Mesenchymal stem cell (in vitro differentiated cells and primary cell): ENCODE results near the gene NMU.

Experiments
- DNase-seq: peaks from one replicate; pipeline ENCODE4 v3.0.0-alpha.2; 2013
- H2AFZ ChIP-seq: one replicate; pipeline ENCODE4 v1.6.1; 2013; ENCODE audit warnings: low read depth, mild to moderate bottlenecking, control low read depth, inconsistent platforms, low read length, moderate library complexity
- H2AK5ac ChIP-seq: 2 replicates; pipeline ENCODE4 v1.6.1; 2013; ENCODE audit warnings: low read length, moderate library complexity, mild to moderate bottlenecking, inconsistent platforms; ENCODE audit not compliant: severe bottlenecking
- H2BK120ac ChIP-seq: one replicate; pipeline ENCODE4 v1.6.1; 2013; ENCODE audit warnings: low read depth, mild to moderate bottlenecking, inconsistent platforms, low read length, moderate library complexity
- H2BK12ac ChIP-seq, 2 experiments: one replicate each; pipeline ENCODE4 v1.6.1; 2013; ENCODE audit warnings: inconsistent platforms in 2 of 2, low read length in 2 of 2, mild to moderate bottlenecking in 2 of 2, moderate library complexity in 2 of 2, control low read depth in 1 of 2
- H2BK15ac ChIP-seq: one replicate; pipeline ENCODE4 v1.6.1; 2013; ENCODE audit warnings: mild to moderate bottlenecking, low read depth, inconsistent platforms; ENCODE audit not compliant: poor library complexity, severe bottlenecking
- H2BK5ac ChIP-seq: 2 replicates; pipeline ENCODE4 v1.6.1; 2013; ENCODE audit warnings: low read depth, mild to moderate bottlenecking, low read length, control low read depth, inconsistent platforms; ENCODE audit not compliant: poor library complexity, severe bottlenecking
- H3K14ac ChIP-seq, 2 experiments: one replicate each; pipeline ENCODE4 v1.6.1; 2013; ENCODE audit warnings: inconsistent platforms in 2 of 2, low read length in 2 of 2, control low read depth in 1 of 2, mild to moderate bottlenecking in 1 of 2, moderate library complexity in 1 of 2
- H3K18ac ChIP-seq, 2 experiments: one replicate each; pipeline ENCODE4 v1.6.1; 2013; ENCODE audit warnings: inconsistent platforms in 2 of 2, low read length in 2 of 2, control low read depth in 1 of 2, low read depth in 1 of 2, mild to moderate bottlenecking in 1 of 2
- H3K23ac ChIP-seq, 2 experiments: one replicate each; pipeline ENCODE4 v1.6.1; 2013; ENCODE audit warnings: inconsistent platforms in 2 of 2, low read length in 2 of 2, mild to moderate bottlenecking in 2 of 2, moderate library complexity in 2 of 2, control low read depth in 1 of 2
- H3K27ac ChIP-seq: 2 replicates; pipeline ENCODE4 v1.5.1; 2013; ENCODE audit warnings: mild to moderate bottlenecking, moderate library complexity, low read length, control low read depth, inconsistent platforms; ENCODE audit not compliant: poor library complexity, severe bottlenecking
- H3K27me3 ChIP-seq, 2 experiments: 2 replicates each; pipeline versions ENCODE4 v1.6.1 to v1.7.0; 2013; ENCODE audit warnings: low read length in 2 of 2, mild to moderate bottlenecking in 2 of 2, moderate library complexity in 2 of 2, control low read depth in 1 of 2, inconsistent platforms in 1 of 2; ENCODE audit not compliant: control insufficient read depth in 1 of 2, insufficient read depth in 1 of 2
- H3K36me3 ChIP-seq, 2 experiments: 2 replicates each; pipeline versions ENCODE4 v1.6.1 to v1.7.0; 2013; ENCODE audit warnings: low read length in 2 of 2, control low read depth in 1 of 2, inconsistent platforms in 1 of 2, low read depth in 1 of 2, mild to moderate bottlenecking in 1 of 2; ENCODE audit not compliant: insufficient read depth in 2 of 2, control insufficient read depth in 1 of 2
- H3K4ac ChIP-seq, 2 experiments: one replicate each; pipeline ENCODE4 v1.6.1; 2013; ENCODE audit warnings: inconsistent platforms in 2 of 2, low read length in 2 of 2, mild to moderate bottlenecking in 2 of 2, moderate library complexity in 2 of 2, control low read depth in 1 of 2, low read depth in 1 of 2
- H3K4me1 ChIP-seq: 2 replicates; pipeline ENCODE4 v1.6.1; 2013; ENCODE audit warnings: low read depth, low read length, control low read depth; ENCODE audit not compliant: control insufficient read depth, insufficient read depth
- H3K4me2 ChIP-seq: 2 replicates; pipeline ENCODE4 v1.6.1; 2013; ENCODE audit warnings: low read length, mild to moderate bottlenecking, inconsistent platforms; ENCODE audit not compliant: poor library complexity, severe bottlenecking
- H3K4me3 ChIP-seq, 2 experiments: 2 replicates each; pipeline versions ENCODE4 v1.5.1 to v1.7.0; 2013; ENCODE audit warnings: low read length in 2 of 2, mild to moderate bottlenecking in 2 of 2, control low read depth in 1 of 2, low read depth in 1 of 2; ENCODE audit not compliant: insufficient read depth in 1 of 2
- H3K79me1 ChIP-seq: replicated peaks from 2 replicates; pipeline ENCODE4 v1.6.1; 2013; ENCODE audit warnings: mild to moderate bottlenecking, control low read depth, low read length, inconsistent platforms; ENCODE audit not compliant: poor library complexity, severe bottlenecking
- H3K9ac ChIP-seq: 2 replicates; pipeline ENCODE4 v1.7.0; 2013; ENCODE audit warnings: mild to moderate bottlenecking, low read length, moderate library complexity
- H3K9me3 ChIP-seq: 2 replicates; pipeline ENCODE4 v1.7.0; 2013; ENCODE audit warnings: mild to moderate bottlenecking, low read length; ENCODE audit not compliant: control insufficient read depth
- H4K8ac ChIP-seq: one replicate; pipeline ENCODE4 v1.6.1; 2013; ENCODE audit warnings: inconsistent platforms, mild to moderate bottlenecking, low read length, moderate library complexity
- H4K91ac ChIP-seq: one replicate; pipeline ENCODE4 v1.6.1; 2013; ENCODE audit warnings: mild to moderate bottlenecking, low read length, inconsistent platforms
- WGBS: methylation state at CpG from one replicate; pipeline ENCODE4 v1.1.7; 2013; ENCODE audit warnings: mixed read lengths; 5-methylcytosine and 5-hydroxymethylcytosine counted together

Gene NMU

DNA sequence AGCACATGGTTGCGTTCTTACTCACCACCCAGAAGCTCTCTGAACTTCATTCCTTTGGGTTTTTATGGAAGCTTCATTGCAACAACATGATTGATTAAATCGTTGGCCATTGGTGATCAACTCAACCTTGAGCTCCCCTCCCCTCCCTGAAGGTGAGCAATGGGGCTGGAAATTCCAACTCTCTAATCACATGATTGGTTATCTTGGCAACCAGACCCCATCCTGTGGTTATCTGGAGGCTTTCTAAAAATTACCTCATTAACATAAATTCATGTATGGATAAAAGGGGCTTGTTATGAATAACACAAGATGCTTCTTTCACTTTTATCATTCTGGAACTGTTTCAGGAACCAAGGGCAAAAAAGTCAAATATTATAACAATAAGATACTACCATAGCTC, 34.6 kb upstream of the NMU start:
- no peak overlapping the region for H4K8ac ChIP-seq
- no peak overlapping the region for H3K4me2 ChIP-seq
- H3K18ac ChIP-seq: no peak overlapping the region
- H3K79me1 ChIP-seq: no peaks in the 10 kb centered on the region
- H3K4ac ChIP-seq: no peak overlapping the region
- no peak overlapping the region for H3K4me3 ChIP-seq
- no peak overlapping the region for H3K14ac ChIP-seq
- no peak overlapping the region for H2BK120ac ChIP-seq
- H3K4me1 ChIP-seq: peaks cover 2% of the 10 kb centered on the region
- H2BK15ac ChIP-seq: no peak overlapping the region
- no peak overlapping the region for H4K91ac ChIP-seq
- 81% methylated on average over 2 of the region's 2 CpGs for WGBS
- H2BK5ac ChIP-seq: no peak overlapping the region
- H2AK5ac ChIP-seq: no peak overlapping the region
- H2AFZ ChIP-seq: no peak overlapping the region
- DNase-seq: no peak
- H2BK12ac ChIP-seq: no peak overlapping the region
- H3K27me3 ChIP-seq: peaks cover 4 to 27% of the 10 kb centered on the region in 2 experiments
- H3K23ac ChIP-seq: no peak overlapping the region
- no peak overlapping the region for H3K27ac ChIP-seq
- no peaks in the 10 kb centered on the region for H3K36me3 ChIP-seq
- H3K9me3 ChIP-seq: no peaks in the 10 kb centered on the region
- H3K9ac ChIP-seq: no peak overlapping the region

DNA sequence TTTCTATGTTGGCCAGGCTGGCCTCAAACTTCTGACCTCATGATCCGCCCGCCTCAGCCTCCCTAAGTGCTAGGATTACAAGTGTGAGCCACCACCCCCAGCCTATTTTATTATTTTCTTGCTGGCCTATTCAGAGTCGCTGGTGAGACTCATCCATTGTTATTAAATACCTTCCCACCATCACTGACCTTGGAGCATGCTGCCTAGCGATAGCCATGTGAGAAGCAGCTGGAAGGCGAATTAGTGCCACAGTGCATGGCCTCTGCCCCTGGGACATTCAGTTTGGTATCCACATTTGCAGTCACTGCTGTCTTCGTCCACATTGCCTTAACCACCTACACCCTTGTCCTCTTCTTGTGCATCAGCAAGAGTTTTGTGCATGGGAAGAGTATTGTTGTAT, 32.4 kb upstream of the NMU start:
- DNase-seq: no peak

DNA sequence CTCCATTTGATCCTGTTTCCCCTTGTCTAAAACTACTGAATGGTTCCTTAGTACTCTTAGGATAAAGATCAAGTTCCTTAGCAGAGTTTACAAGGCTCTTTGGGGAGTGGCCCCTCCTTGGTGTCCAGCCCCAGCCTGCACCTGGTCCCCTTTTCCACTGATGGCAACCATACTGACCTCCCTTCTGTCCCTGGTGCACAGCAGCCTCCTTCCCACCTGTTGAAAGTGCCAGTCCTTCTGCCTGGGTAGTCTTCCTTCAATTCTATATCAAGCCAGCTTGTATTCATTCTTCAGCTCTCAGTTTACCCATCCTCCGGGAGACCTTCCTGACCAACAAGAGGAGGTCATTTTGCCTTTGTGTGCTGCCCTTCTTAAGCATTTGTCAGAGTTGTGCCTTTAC, 30.4 kb upstream of the NMU start:
- Histone ChIP-seq H3K4me1 (no peaks in the 10 kb centered on the region), H3K9me3 (no peaks in the 10 kb centered on the region), H4K91ac (no peak overlapping the region), H2BK120ac (no peak overlapping the region), H2AFZ (no peak overlapping the region), H3K4me2 (no peak overlapping the region), H4K8ac (no peak overlapping the region), H3K27me3 (peaks cover 4 to 29% of the 10 kb centered on the region in 2 experiments), H3K14ac (peak overlapping the region in 1 of 2 experiments; percentile 36), H2AK5ac (no peak overlapping the region), H3K23ac (no peak overlapping the region), H3K36me3 (no peaks in the 10 kb centered on the region), H2BK5ac (no peak overlapping the region), H3K18ac (no peak overlapping the region), H3K4me3 (no peak overlapping the region), H3K27ac (no peak overlapping the region), H2BK15ac (no peak overlapping the region), H3K9ac (no peak overlapping the region), H2BK12ac (no peak overlapping the region), H3K79me1 (no peaks in the 10 kb centered on the region), H3K4ac (no peak overlapping the region)
- WGBS: 100% methylated on average over 1 of the region's 1 CpG
- no peak for DNase-seq

More for the DNA sequence above, 32.4 kb upstream of the NMU start:
- H2BK120ac ChIP-seq: no peak overlapping the region
- no peak overlapping the region for H3K14ac ChIP-seq
- no peaks in the 10 kb centered on the region for H3K36me3 ChIP-seq
- no peak overlapping the region for H3K23ac ChIP-seq
- H3K4me1 ChIP-seq: no peaks in the 10 kb centered on the region
- H3K79me1 ChIP-seq: no peaks in the 10 kb centered on the region
- H3K4me3 ChIP-seq: no peak overlapping the region
- 93% methylated on average over 5 of the region's 6 CpGs for WGBS
- H3K27me3 ChIP-seq: peaks cover 4 to 28% of the 10 kb centered on the region in 2 experiments
- no peak overlapping the region for H3K4me2 ChIP-seq
- no peak overlapping the region for H2AFZ ChIP-seq
- H3K9ac ChIP-seq: no peak overlapping the region
- no peak overlapping the region for H4K91ac ChIP-seq
- no peak overlapping the region for H2BK12ac ChIP-seq
- no peak overlapping the region for H3K27ac ChIP-seq
- no peaks in the 10 kb centered on the region for H3K9me3 ChIP-seq
- H3K18ac ChIP-seq: no peak overlapping the region
- H2BK5ac ChIP-seq: no peak overlapping the region
- H2BK15ac ChIP-seq: no peak overlapping the region
- no peak overlapping the region for H2AK5ac ChIP-seq
- H4K8ac ChIP-seq: no peak overlapping the region
- no peak overlapping the region for H3K4ac ChIP-seq

GRCh38 chr4:55663145-55663544, 27.0 kb upstream of the NMU start:
- H3K36me3 ChIP-seq: no peaks in the 10 kb centered on the region
- H3K14ac ChIP-seq: no peak overlapping the region
- no peak overlapping the region for H3K4ac ChIP-seq
- no peak overlapping the region for H3K27ac ChIP-seq
- H2BK12ac ChIP-seq: no peak overlapping the region
- no peak overlapping the region for H2BK5ac ChIP-seq
- H4K91ac ChIP-seq: no peak overlapping the region
- WGBS: 91% methylated on average over 6 of the region's 6 CpGs
- no peak overlapping the region for H2AFZ ChIP-seq
- no peak overlapping the region for H2BK120ac ChIP-seq
- no peak overlapping the region for H3K9ac ChIP-seq
- H2AK5ac ChIP-seq: no peak overlapping the region
- H3K18ac ChIP-seq: no peak overlapping the region
- H3K4me3 ChIP-seq: no peak overlapping the region
- H3K23ac ChIP-seq: no peak overlapping the region
- H3K4me1 ChIP-seq: no peaks in the 10 kb centered on the region
- H3K27me3 ChIP-seq: peaks cover 4 to 29% of the 10 kb centered on the region in 2 experiments
- no peaks in the 10 kb centered on the region for H3K9me3 ChIP-seq
- no peak overlapping the region for H2BK15ac ChIP-seq
- DNase-seq: no peak
- H4K8ac ChIP-seq: no peak overlapping the region
- H3K4me2 ChIP-seq: no peak overlapping the region
- no peaks in the 10 kb centered on the region for H3K79me1 ChIP-seq
